ENCODE measurements around the gene LZTFL1. TPM values are rescaled to one million over a fixed set of nuclear protein-coding genes. Genes with fewer than 3 reads are reported as not detected.

The LZTFL1 gene
- total and polyA plus RNA-seq, 4 donors, result 3.4 to 11.8 (median 5.7) TPM

DNA sequence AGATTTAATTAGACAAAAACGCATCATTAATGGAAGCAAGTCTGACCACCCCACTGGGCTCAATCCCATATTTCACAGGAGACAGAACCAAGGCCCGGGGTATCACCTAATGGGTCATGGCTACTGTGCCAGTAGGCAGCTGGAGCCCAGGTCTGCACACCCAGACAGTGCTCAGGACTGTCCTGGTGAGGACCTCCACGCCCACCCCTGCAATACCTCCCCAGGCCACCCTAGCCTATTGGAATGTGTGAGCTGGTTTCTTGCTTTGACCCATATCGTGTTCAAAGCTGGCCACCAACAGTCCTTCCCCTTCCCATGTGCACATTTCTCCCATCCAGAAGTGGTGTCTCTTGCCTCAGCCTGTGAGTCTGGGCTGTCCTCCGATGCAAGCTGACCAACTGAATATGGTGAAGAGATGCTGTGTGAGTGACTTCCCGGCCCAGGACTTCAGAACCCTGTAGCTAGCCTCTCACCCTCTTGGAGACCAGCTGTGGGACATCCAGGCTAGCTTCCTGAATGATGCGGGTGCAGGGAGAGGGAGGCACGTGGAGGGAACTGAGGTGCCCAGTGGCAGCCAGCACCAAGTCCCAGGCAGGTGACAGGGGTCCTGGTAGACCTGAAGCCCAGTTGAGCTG, 64.7 kb downstream of the LZTFL1 start:
- no peaks in the 10 kb centered on the region for H3K27me3 ChIP-seq (ENCODE audit: control insufficient read depth in 4 of 4, insufficient read depth in 4 of 4, low read length in 3 of 4)
- 95% methylated on average over 8 of the region's 8 CpGs for WGBS
- peaks cover 0 to 13% (median 7%) of the 10 kb centered on the region in 4 donors for H3K4me1 ChIP-seq (ENCODE audit: control insufficient read depth in 4 of 4, insufficient read depth in 4 of 4, low read length in 3 of 4)
- no peak overlapping the region for H3K9ac ChIP-seq (ENCODE audit: low read depth in 1 of 2, low read length in 2 of 2)
- H3K27ac ChIP-seq (ENCODE audit: low read depth in 1 of 2, low read length in 2 of 2), result no peak overlapping the region
- H3K9me3 ChIP-seq (ENCODE audit: control insufficient read depth in 4 of 4, low read length in 3 of 4), result no peaks in the 10 kb centered on the region
- H3K36me3 ChIP-seq (ENCODE audit: control insufficient read depth in 4 of 4, insufficient read depth in 3 of 4, low read depth in 1 of 4, low read length in 3 of 4), result no peaks in the 10 kb centered on the region
- DNase-seq (ENCODE audit: low spot score), result no peak
- TF ChIP-seq, protein P1, sequence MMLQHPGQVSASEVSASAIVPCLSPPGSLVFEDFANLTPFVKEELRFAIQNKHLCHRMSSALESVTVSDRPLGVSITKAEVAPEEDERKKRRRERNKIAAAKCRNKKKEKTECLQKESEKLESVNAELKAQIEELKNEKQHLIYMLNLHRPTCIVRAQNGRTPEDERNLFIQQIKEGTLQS (IDR thresholded peaks at IDR 0.05), result no peak
- TF ChIP-seq RAD21 (IDR thresholded peaks at IDR 0.05) (no peak), SP1 (IDR thresholded peaks at IDR 0.05) (no peak), HNF4G (IDR thresholded peaks at IDR 0.05) (no peak), GABPA (IDR thresholded peaks at IDR 0.05 in 1 of 2, conservative IDR thresholded peaks at IDR 0.05 in 1 of 2) (no peak), FOXA2 (IDR thresholded peaks at IDR 0.05) (no peak), JUND (IDR thresholded peaks at IDR 0.05) (no peak), RXRA (IDR thresholded peaks at IDR 0.05) (no peak), YY1 (IDR thresholded peaks at IDR 0.05) (no peak), TAF1 (conservative IDR thresholded peaks at IDR 0.05) (no peak), HNF4A (conservative IDR thresholded peaks at IDR 0.05) (no peak), EGR1 (IDR thresholded peaks at IDR 0.05; ENCODE audit: low read depth in 2 of 2) (no peak)
- TF ChIP-seq, protein P2, sequence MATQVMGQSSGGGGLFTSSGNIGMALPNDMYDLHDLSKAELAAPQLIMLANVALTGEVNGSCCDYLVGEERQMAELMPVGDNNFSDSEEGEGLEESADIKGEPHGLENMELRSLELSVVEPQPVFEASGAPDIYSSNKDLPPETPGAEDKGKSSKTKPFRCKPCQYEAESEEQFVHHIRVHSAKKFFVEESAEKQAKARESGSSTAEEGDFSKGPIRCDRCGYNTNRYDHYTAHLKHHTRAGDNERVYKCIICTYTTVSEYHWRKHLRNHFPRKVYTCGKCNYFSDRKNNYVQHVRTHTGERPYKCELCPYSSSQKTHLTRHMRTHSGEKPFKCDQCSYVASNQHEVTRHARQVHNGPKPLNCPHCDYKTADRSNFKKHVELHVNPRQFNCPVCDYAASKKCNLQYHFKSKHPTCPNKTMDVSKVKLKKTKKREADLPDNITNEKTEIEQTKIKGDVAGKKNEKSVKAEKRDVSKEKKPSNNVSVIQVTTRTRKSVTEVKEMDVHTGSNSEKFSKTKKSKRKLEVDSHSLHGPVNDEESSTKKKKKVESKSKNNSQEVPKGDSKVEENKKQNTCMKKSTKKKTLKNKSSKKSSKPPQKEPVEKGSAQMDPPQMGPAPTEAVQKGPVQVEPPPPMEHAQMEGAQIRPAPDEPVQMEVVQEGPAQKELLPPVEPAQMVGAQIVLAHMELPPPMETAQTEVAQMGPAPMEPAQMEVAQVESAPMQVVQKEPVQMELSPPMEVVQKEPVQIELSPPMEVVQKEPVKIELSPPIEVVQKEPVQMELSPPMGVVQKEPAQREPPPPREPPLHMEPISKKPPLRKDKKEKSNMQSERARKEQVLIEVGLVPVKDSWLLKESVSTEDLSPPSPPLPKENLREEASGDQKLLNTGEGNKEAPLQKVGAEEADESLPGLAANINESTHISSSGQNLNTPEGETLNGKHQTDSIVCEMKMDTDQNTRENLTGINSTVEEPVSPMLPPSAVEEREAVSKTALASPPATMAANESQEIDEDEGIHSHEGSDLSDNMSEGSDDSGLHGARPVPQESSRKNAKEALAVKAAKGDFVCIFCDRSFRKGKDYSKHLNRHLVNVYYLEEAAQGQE (IDR thresholded peaks at IDR 0.05), result no peak
- TF ChIP-seq, protein P3, sequence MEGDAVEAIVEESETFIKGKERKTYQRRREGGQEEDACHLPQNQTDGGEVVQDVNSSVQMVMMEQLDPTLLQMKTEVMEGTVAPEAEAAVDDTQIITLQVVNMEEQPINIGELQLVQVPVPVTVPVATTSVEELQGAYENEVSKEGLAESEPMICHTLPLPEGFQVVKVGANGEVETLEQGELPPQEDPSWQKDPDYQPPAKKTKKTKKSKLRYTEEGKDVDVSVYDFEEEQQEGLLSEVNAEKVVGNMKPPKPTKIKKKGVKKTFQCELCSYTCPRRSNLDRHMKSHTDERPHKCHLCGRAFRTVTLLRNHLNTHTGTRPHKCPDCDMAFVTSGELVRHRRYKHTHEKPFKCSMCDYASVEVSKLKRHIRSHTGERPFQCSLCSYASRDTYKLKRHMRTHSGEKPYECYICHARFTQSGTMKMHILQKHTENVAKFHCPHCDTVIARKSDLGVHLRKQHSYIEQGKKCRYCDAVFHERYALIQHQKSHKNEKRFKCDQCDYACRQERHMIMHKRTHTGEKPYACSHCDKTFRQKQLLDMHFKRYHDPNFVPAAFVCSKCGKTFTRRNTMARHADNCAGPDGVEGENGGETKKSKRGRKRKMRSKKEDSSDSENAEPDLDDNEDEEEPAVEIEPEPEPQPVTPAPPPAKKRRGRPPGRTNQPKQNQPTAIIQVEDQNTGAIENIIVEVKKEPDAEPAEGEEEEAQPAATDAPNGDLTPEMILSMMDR (IDR thresholded peaks at IDR 0.05; ENCODE audit: low read depth, low read length, missing input control), result no peak
- TF ChIP-seq, protein P4, sequence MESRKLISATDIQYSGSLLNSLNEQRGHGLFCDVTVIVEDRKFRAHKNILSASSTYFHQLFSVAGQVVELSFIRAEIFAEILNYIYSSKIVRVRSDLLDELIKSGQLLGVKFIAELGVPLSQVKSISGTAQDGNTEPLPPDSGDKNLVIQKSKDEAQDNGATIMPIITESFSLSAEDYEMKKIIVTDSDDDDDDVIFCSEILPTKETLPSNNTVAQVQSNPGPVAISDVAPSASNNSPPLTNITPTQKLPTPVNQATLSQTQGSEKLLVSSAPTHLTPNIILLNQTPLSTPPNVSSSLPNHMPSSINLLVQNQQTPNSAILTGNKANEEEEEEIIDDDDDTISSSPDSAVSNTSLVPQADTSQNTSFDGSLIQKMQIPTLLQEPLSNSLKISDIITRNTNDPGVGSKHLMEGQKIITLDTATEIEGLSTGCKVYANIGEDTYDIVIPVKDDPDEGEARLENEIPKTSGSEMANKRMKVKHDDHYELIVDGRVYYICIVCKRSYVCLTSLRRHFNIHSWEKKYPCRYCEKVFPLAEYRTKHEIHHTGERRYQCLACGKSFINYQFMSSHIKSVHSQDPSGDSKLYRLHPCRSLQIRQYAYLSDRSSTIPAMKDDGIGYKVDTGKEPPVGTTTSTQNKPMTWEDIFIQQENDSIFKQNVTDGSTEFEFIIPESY (IDR thresholded peaks at IDR 0.05), result no peak
- TF ChIP-seq, protein P5, sequence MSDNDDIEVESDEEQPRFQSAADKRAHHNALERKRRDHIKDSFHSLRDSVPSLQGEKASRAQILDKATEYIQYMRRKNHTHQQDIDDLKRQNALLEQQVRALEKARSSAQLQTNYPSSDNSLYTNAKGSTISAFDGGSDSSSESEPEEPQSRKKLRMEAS (IDR thresholded peaks at IDR 0.05), result no peak
- no peak overlapping the region for H3K4me3 ChIP-seq (ENCODE audit: low read depth in 1 of 3, low read length in 3 of 3)
